ENCODE data around the gene CLDN18. TPM values are rescaled to one million over a fixed set of nuclear protein-coding genes. Genes with fewer than 3 reads are reported as not detected.

The CLDN18 gene
- total RNA-seq, 1 experiment from 2014 or later = 0.17 TPM

GRCh38 chr3:138043266-138044029 is 33.5 kb downstream of the CLDN18 start:
- BruUV-seq (replicated peaks) = no TSS peak
- no peaks in the 10 kb centered on the region for H3K36me3 ChIP-seq (ENCODE audit: control insufficient read depth in 1 of 2, insufficient read depth in 2 of 2, low read length in 2 of 2)
- ChIA-PET POLR2A (no interaction called here), RAD21 (ENCODE audit: low non-redundant PET in 1 of 2, low total read pairs in 2 of 2, uncharacterized antibody in 2 of 2, unreplicated experiment in 2 of 2) (no interaction called here), CTCF (interaction anchor here (1.5 kb wide), 1 partner anchor 9 kb away, joined by 4 read pairs; no protein-coding TSS in a partner anchor)
- H2AFZ ChIP-seq (ENCODE audit: low read depth, low read length, poor library complexity, severe bottlenecking) = no peak overlapping the region
- no peak for DNase-seq (ENCODE audit: low read depth, low spot score)
- H3K4me3 ChIP-seq (replicated peaks in 1 of 2; ENCODE audit: low read depth in 1 of 2, low read length in 2 of 2) = no peak overlapping the region
- no peaks in the 10 kb centered on the region for H4K20me1 ChIP-seq (ENCODE audit: insufficient read depth)
- peak overlapping the region; percentile 27 for H3K4me2 ChIP-seq (ENCODE audit: low read length)
- no peak for ATAC-seq
- H3K9me3 ChIP-seq (ENCODE audit: control insufficient read depth in 1 of 2, insufficient read depth in 1 of 2, low read depth in 1 of 2, low read length in 2 of 2) = no peaks in the 10 kb centered on the region
- peaks cover 0 to 8% of the 10 kb centered on the region in 2 experiments; a peak in 2 of 4 replicates for H3K4me1 ChIP-seq (ENCODE audit: control insufficient read depth in 1 of 2, insufficient read depth in 2 of 2, low read length in 2 of 2)
- no peak overlapping the region for H3K9ac ChIP-seq (ENCODE audit: low read length)
- H3K9me2 ChIP-seq (ENCODE audit: insufficient read depth) = no peaks in the 10 kb centered on the region
- TF ChIP-seq EZH2phosphoT487 (IDR thresholded peaks at IDR 0.05; ENCODE audit: borderline replicate concordance) (no peak), EGR1 (IDR thresholded peaks at IDR 0.05; ENCODE audit: low read depth) (no peak), FOSL1 (IDR thresholded peaks at IDR 0.05; ENCODE audit: low read depth) (no peak), JUND (IDR thresholded peaks at IDR 0.05) (no peak), ELF1 (IDR thresholded peaks at IDR 0.05; ENCODE audit: borderline replicate concordance, low read depth) (no peak), REST (IDR thresholded peaks at IDR 0.05; ENCODE audit: low read depth) (no peak), POLR2AphosphoS5 (IDR thresholded peaks at IDR 0.05; ENCODE audit: low read depth, low read length) (no peak)
- no peak overlapping the region for H3K27ac ChIP-seq (ENCODE audit: low read depth, low read length)
- no peaks in the 10 kb centered on the region for H3K79me2 ChIP-seq (ENCODE audit: insufficient read depth, low read length)
- no peaks in the 10 kb centered on the region for H3K27me3 ChIP-seq (ENCODE audit: insufficient read depth, low read length)
- intact Hi-C loops (cut with micrococcal nuclease) = no loop called here

Data from HCT116 (cell line).